Prostate gland (tissue), 2 donors: ENCODE results near the gene HSCB.

Experiments
- POLR2A ChIP-seq: fragments of 450-650 bp; IDR thresholded peaks from one replicate; pipeline ENCODE4 v1.6.1; 2016; ENCODE audit warnings: antibody characterized with exemption, mild to moderate bottlenecking
- TF ChIP-seq, protein P1 (sequence below), 4 experiments: fragments of 200-600 bp in 2 of 4; fragments of 450-650 bp in 2 of 4; sonication (generic) in 2 of 4; IDR thresholded peaks; 1 replicate in 3 of 4; 2 replicates in 1 of 4; pipeline ENCODE4 v1.5.1; 2016 to 2019; ENCODE audit warnings: antibody characterized with exemption in 4 of 4, mild to moderate bottlenecking in 2 of 4, moderate library complexity in 2 of 4

DNA sequence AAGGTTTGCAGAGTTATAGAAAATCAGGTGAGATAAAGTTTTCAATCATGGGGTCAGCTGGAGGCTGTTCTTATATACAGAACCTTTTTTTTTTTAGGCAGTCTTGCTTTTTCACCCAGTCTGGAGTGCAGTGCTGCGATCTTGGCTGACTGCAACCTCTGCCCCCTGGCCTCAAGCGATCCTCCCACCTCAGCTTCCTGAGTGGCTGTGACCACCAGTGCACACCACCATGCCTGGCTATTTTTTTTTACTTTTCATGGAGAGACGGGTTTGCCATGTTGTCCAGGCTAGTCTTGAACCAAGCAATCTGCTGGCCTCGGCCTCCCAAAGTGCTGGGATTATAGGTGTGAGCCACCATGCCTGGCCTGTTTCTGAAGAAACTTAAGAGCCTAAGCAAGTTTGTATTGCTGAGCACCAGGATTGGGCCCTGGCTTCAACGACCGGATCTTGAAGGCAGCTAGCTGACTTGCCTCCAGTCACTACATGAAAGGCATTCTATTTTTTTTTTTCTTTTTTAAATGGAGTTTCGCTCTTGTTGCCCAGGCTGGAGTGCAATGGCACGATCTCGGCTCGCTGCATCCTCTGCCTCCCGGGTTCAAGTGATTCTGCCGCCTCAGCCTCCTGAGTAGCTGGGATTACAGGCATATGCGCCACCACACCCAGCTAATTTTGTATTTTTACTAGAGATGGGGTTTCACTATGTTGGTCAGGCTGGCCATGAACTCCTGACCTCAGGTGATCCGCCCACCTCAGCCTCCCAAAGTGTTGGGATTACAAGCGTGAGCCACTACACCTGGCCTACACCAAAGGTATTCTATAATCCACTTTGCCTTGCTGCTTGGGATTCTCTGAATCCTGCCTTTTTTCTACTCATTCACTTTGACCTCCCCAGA is 50.9 kb downstream of the HSCB start:
- TF ChIP-seq, protein P1, sequence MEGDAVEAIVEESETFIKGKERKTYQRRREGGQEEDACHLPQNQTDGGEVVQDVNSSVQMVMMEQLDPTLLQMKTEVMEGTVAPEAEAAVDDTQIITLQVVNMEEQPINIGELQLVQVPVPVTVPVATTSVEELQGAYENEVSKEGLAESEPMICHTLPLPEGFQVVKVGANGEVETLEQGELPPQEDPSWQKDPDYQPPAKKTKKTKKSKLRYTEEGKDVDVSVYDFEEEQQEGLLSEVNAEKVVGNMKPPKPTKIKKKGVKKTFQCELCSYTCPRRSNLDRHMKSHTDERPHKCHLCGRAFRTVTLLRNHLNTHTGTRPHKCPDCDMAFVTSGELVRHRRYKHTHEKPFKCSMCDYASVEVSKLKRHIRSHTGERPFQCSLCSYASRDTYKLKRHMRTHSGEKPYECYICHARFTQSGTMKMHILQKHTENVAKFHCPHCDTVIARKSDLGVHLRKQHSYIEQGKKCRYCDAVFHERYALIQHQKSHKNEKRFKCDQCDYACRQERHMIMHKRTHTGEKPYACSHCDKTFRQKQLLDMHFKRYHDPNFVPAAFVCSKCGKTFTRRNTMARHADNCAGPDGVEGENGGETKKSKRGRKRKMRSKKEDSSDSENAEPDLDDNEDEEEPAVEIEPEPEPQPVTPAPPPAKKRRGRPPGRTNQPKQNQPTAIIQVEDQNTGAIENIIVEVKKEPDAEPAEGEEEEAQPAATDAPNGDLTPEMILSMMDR (IDR thresholded peaks at IDR 0.05) = no peak
- TF ChIP-seq POLR2A = no peak
